ENCODE measurements around the gene TRMT61B.

Gene TRMT61B

GRCh38 chr2:28810384-28811285 is 59.5 kb downstream of the TRMT61B start, which contains the start of gene SPDYA:
SPDYA (plus strand) TSS chr2:28810834; CDS start chr2:28816015, 5,181 bp downstream.
- Histone ChIP-seq H3K4me3 (ENCODE audit: low read depth in 1 of 2, low read length in 2 of 2) (peak within 1 kb of the TSS; percentile 46 to 68), H3K9me3 (ENCODE audit: control insufficient read depth in 1 of 2, low read length in 2 of 2) (no peaks in the 10 kb centered on the region), H3K27me3 (ENCODE audit: low read depth, low read length) (no peaks in the 10 kb centered on the region), H3K4me1 (ENCODE audit: control insufficient read depth in 1 of 2, insufficient read depth in 2 of 2, low read length in 2 of 2) (peaks cover 0 to 8% of the 10 kb centered on the region in 2 donors), H3K27ac (ENCODE audit: low read length) (no peak within 1 kb of the TSS), H3K36me3 (ENCODE audit: control insufficient read depth in 1 of 2, insufficient read depth in 2 of 2, low read length in 2 of 2) (peaks cover 0 to 3% of the 10 kb centered on the region in 2 donors)

- H3K27ac ChIP-seq (ENCODE audit: low read length), result no peak overlapping the region
- no peaks in the 10 kb centered on the region for H3K9me3 ChIP-seq (ENCODE audit: control insufficient read depth in 1 of 2, low read length in 2 of 2)
- peaks cover 0 to 8% of the 10 kb centered on the region in 2 donors for H3K4me1 ChIP-seq (ENCODE audit: control insufficient read depth in 1 of 2, insufficient read depth in 2 of 2, low read length in 2 of 2)
- peak overlapping the region; percentile 46 to 68 for H3K4me3 ChIP-seq (ENCODE audit: low read depth in 1 of 2, low read length in 2 of 2)
- no peaks in the 10 kb centered on the region for H3K27me3 ChIP-seq (ENCODE audit: low read depth, low read length)
- peaks cover 0 to 3% of the 10 kb centered on the region in 2 donors for H3K36me3 ChIP-seq (ENCODE audit: control insufficient read depth in 1 of 2, insufficient read depth in 2 of 2, low read length in 2 of 2)
Measured at GRCh38 chr2:28809927-28810326, 60.2 kb downstream of the TRMT61B start.

GRCh38 chr2:28802975-28803429 is 67.1 kb downstream of the TRMT61B start:
- H3K9me3 ChIP-seq (ENCODE audit: control insufficient read depth in 1 of 2, low read length in 2 of 2), result no peaks in the 10 kb centered on the region
- H3K4me3 ChIP-seq (ENCODE audit: low read depth in 1 of 2, low read length in 2 of 2), result no peak overlapping the region
- H3K36me3 ChIP-seq (ENCODE audit: control insufficient read depth in 1 of 2, insufficient read depth in 2 of 2, low read length in 2 of 2), result peaks cover 23 to 31% of the 10 kb centered on the region in 2 donors
- no peaks in the 10 kb centered on the region for H3K27me3 ChIP-seq (ENCODE audit: low read depth, low read length)
- no peak overlapping the region for H3K27ac ChIP-seq (ENCODE audit: low read length)
- peaks cover 0 to 12% of the 10 kb centered on the region in 2 donors for H3K4me1 ChIP-seq (ENCODE audit: control insufficient read depth in 1 of 2, insufficient read depth in 2 of 2, low read length in 2 of 2)

GRCh38 chr2:28801726-28802125 is 68.4 kb downstream of the TRMT61B start:
- H3K9me3 ChIP-seq (ENCODE audit: control insufficient read depth in 1 of 2, low read length in 2 of 2), result peaks cover 0 to 5% of the 10 kb centered on the region in 2 donors
- H3K27me3 ChIP-seq (ENCODE audit: low read depth, low read length), result no peaks in the 10 kb centered on the region
- peaks cover 20 to 42% of the 10 kb centered on the region in 2 donors for H3K36me3 ChIP-seq (ENCODE audit: control insufficient read depth in 1 of 2, insufficient read depth in 2 of 2, low read length in 2 of 2)
- no peak overlapping the region for H3K27ac ChIP-seq (ENCODE audit: low read length)
- no peak overlapping the region for H3K4me3 ChIP-seq (ENCODE audit: low read depth in 1 of 2, low read length in 2 of 2)
- H3K4me1 ChIP-seq (ENCODE audit: control insufficient read depth in 1 of 2, insufficient read depth in 2 of 2, low read length in 2 of 2), result peaks cover 0 to 13% of the 10 kb centered on the region in 2 donors
